Endothelial cell of umbilical vein (primary cell): ENCODE data around the gene B3GALT5. TPM values are rescaled to one million over a fixed set of nuclear protein-coding genes. Genes with fewer than 3 reads are reported as not detected.
"Not testable (repeated sequence)": the region's sequence is repeated elsewhere in the genome, so short reads cannot be mapped to it uniquely, and the experiment has no call there.

ENCODE experiments used
- BruUV-seq: library from RNA; stranded (reverse); fragments of 400-500 nt; replicated peaks from 2 replicates; lab custom pipeline; 2021; lab: Mats Ljungman, UMichigan
- CTCF ChIA-PET: fragments of 300-600, 350-600 bp; sonication (Branson Sonifier 250); formaldehyde crosslinking; loops from one replicate; lab custom pipeline; 2021; ENCODE audit warnings: antibody characterized with exemption, inconsistent platforms; lab: Charles Lee
- POLR2A ChIA-PET: fragments of 300-600, 350-600 bp; sonication (Branson Sonifier 250); formaldehyde crosslinking; loops from one replicate; lab custom pipeline; 2021; ENCODE audit warnings: antibody characterized with exemption, inconsistent platforms; lab: Charles Lee
- DNase-seq: peaks from one replicate; pipeline ENCODE4 v3.0.0-alpha.2; 2011; ENCODE audit warnings: low read depth, low spot score
- FAIRE-seq: peaks from 2 replicates; lab custom pipeline; 2011; peaks lifted over from hg19 to GRCh38; lab: Jason Lieb, UNC
- H2AFZ ChIP-seq: 2 replicates; pipeline ENCODE4 v1.6.0; 2012; ENCODE audit warnings: low read depth, low read length, control low read depth, inconsistent platforms
- H3K27ac ChIP-seq: 2 replicates; pipeline ENCODE4 v1.5.1; 2011; ENCODE audit warnings: low read depth, mild to moderate bottlenecking, control low read depth, low read length, moderate library complexity; ENCODE audit not compliant: insufficient read depth
- H3K27me3 ChIP-seq, 2 experiments: 2 replicates each; pipeline versions ENCODE4 v1.6.0 to v1.6.1; 2011; ENCODE audit warnings: low read length in 2 of 2, mixed read lengths in 1 of 2; ENCODE audit not compliant: control insufficient read depth in 2 of 2, insufficient read depth in 2 of 2
- H3K36me3 ChIP-seq, 2 experiments: 2 replicates in 1 of 2; 3 replicates in 1 of 2; pipeline ENCODE4 v1.5.1; 2011; ENCODE audit warnings: low read length in 2 of 2, mild to moderate bottlenecking in 1 of 2, moderate library complexity in 1 of 2; ENCODE audit not compliant: control insufficient read depth in 2 of 2, insufficient read depth in 2 of 2; ENCODE audit errors: extremely low read depth in 1 of 2
- H3K4me1 ChIP-seq: 3 replicates; pipeline ENCODE4 v1.5.1; 2011; ENCODE audit warnings: mild to moderate bottlenecking, low read length; ENCODE audit not compliant: control insufficient read depth, insufficient read depth; ENCODE audit errors: extremely low read depth
- H3K4me2 ChIP-seq: 2 replicates; pipeline ENCODE4 v1.6.1; 2011; ENCODE audit warnings: low read length, control low read depth, mixed read lengths; ENCODE audit not compliant: insufficient read depth
- H3K4me3 ChIP-seq, 3 experiments: fragments of 200-600 bp in 1 of 3; sonication (generic), shearing (Covaris generic) in 1 of 3; replicated peaks in 1 of 3; 2 replicates each; pipeline ENCODE4 v1.5.1; 2011 to 2016; ENCODE audit warnings: control low read depth in 3 of 3, low read length in 3 of 3, mild to moderate bottlenecking in 2 of 3, inconsistent platforms in 1 of 3, low read depth in 1 of 3, moderate library complexity in 1 of 3; ENCODE audit not compliant: insufficient read depth in 1 of 3
- H3K79me2 ChIP-seq: 2 replicates; pipeline ENCODE4 v1.6.0; 2012; ENCODE audit warnings: low read length, inconsistent platforms; ENCODE audit not compliant: control insufficient read depth, insufficient read depth
- H3K9ac ChIP-seq: replicated peaks from 2 replicates; pipeline ENCODE3; 2011; ENCODE audit warnings: low read length, control low read depth; ENCODE audit not compliant: insufficient read depth; ENCODE audit errors: extremely low read depth
- H3K9me1 ChIP-seq: replicated peaks from 3 replicates; pipeline ENCODE4 v1.6.0; 2011; ENCODE audit warnings: mild to moderate bottlenecking, low read length; ENCODE audit not compliant: control insufficient read depth, insufficient read depth; ENCODE audit errors: extremely low read depth
- H3K9me3 ChIP-seq: replicated peaks from 2 replicates; pipeline ENCODE4 v1.5.1; 2012; ENCODE audit warnings: low read length, inconsistent platforms; ENCODE audit not compliant: control insufficient read depth, insufficient read depth
- H4K20me1 ChIP-seq: replicated peaks from 2 replicates; pipeline ENCODE3; 2011; ENCODE audit warnings: mild to moderate bottlenecking, low read length; ENCODE audit not compliant: control insufficient read depth, insufficient read depth; ENCODE audit errors: extremely low read depth
- CTCF ChIP-seq, 2 donors: IDR thresholded peaks; 1 replicate in 1 of 2; 2 replicates in 1 of 2; pipeline ENCODE4 v1.5.1; 2011; ENCODE audit warnings: low read length in 2 of 2, mild to moderate bottlenecking in 2 of 2, moderate library complexity in 2 of 2, control low read depth in 1 of 2, inconsistent platforms in 1 of 2, low read depth in 1 of 2; ENCODE audit not compliant: insufficient read depth in 1 of 2; ENCODE audit errors: extremely low read depth in 1 of 2
- EZH2 ChIP-seq: IDR thresholded peaks from 2 replicates; pipeline ENCODE4 v1.6.1; 2012; ENCODE audit warnings: borderline replicate concordance, low read depth, mild to moderate bottlenecking, moderate library complexity, low read length, inconsistent platforms; ENCODE audit not compliant: severe bottlenecking
- FOS ChIP-seq: IDR thresholded peaks from 2 replicates; pipeline ENCODE4 v1.6.1; 2011; ENCODE audit warnings: mild to moderate bottlenecking, low read length, moderate library complexity, borderline replicate concordance; ENCODE audit not compliant: insufficient read depth
- GATA2 ChIP-seq: IDR thresholded peaks from 2 replicates; pipeline ENCODE4 v1.7.0; 2011; ENCODE audit warnings: low read depth, mild to moderate bottlenecking, moderate library complexity, mixed read lengths, low read length; ENCODE audit not compliant: insufficient read length, insufficient read depth
- JUN ChIP-seq: IDR thresholded peaks from 2 replicates; pipeline ENCODE4 v1.6.1; 2011; ENCODE audit warnings: borderline replicate concordance, low read depth; ENCODE audit not compliant: insufficient read length, insufficient read depth
- MAX ChIP-seq: IDR thresholded peaks from 2 replicates; pipeline ENCODE4 v1.6.1; 2011; ENCODE audit not compliant: insufficient read depth, insufficient read length
- MYC ChIP-seq: IDR thresholded peaks from one replicate; pipeline ENCODE4 v1.6.1; 2011; ENCODE audit warnings: mild to moderate bottlenecking, low read depth, low read length
- POLR2A ChIP-seq: IDR thresholded peaks from 2 replicates; pipeline ENCODE4 v1.6.1; 2012; ENCODE audit warnings: low read depth, mild to moderate bottlenecking, control low read depth, low read length
- POLR2AphosphoS5 ChIP-seq: IDR thresholded peaks from 2 replicates; pipeline ENCODE4 v1.6.1; 2012; ENCODE audit warnings: low read depth, mild to moderate bottlenecking, control low read depth, low read length, moderate library complexity; ENCODE audit not compliant: insufficient read depth
- dilution Hi-C: fragments of 300-500 bp; cut with MboI; formaldehyde crosslinking; loops from one replicate; pipeline ENCODE4 v1.15.0; 2019; ENCODE audit warnings: low sequenced_read_pairs; ENCODE audit not compliant: extremely low pct_ligation_motif_present
- intact Hi-C: fragments of 100-400 bp; cut with micrococcal nuclease; formaldehyde crosslinking; loops from one replicate; pipeline ENCODE4 v1.10.0; 2022
- polyA plus RNA-seq, 4 experiments: library from polyadenylated mRNA; depleted of rRNA in 3 of 4; stranded (reverse) in 3 of 4; unstranded in 1 of 4; fragments of >200 nt; gene quantifications; 2 replicates each; pipeline versions ENCODE4 v1.2.1 to v1.2.3, GENCODE V29; 2011 to 2012; ENCODE audit warnings: missing spikeins in 1 of 4
- total RNA-seq: library from RNA; stranded (reverse); gene quantifications from 2 replicates; pipeline ENCODE4 v1.2.3, GENCODE V29; 2021

The B3GALT5 gene
- total and polyA plus RNA-seq, 2 donors (not counting 3 experiments of a cell fraction or from before 2014, with no cell fraction given) = 0.04 TPM; not detected in 1

DNA sequence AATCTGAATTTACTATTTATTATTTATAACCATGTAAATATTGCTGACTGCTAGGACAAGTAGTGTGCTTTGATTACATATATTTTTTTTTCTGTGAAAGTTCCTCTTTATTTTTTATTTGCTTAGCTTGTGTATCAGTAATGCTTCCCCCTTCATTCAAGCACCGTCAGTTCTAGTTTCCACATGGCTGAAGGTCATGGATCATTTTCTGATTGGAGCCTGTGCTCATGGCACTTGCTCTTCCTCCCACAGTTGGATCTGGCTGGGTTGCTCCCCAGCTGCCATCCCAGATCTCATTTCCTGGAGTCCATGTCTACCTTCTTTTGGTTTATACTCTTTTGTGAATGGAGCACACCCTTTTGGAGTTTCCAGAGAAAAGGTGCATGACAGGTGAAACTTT lies 75.3 kb downstream of the B3GALT5 start:
- no peak overlapping the region for H3K4me2 ChIP-seq
- CTCF ChIA-PET = no interaction called here
- no peak overlapping the region for H3K9ac ChIP-seq
- no peaks in the 10 kb centered on the region for H3K36me3 ChIP-seq
- no peaks in the 10 kb centered on the region for H3K9me1 ChIP-seq
- no TSS peak for BruUV-seq
- no peaks in the 10 kb centered on the region for H3K79me2 ChIP-seq
- DNase-seq (no peak), FAIRE-seq (no peak)
- intact Hi-C loops (no loop called here), dilution Hi-C loops (no loop called here)
- no peak overlapping the region for H3K27ac ChIP-seq
- no peaks in the 10 kb centered on the region for H3K4me1 ChIP-seq
- no peaks in the 10 kb centered on the region for H3K9me3 ChIP-seq
- POLR2A ChIA-PET = no interaction called here
- H3K27me3 ChIP-seq = no peaks in the 10 kb centered on the region
- no peak for TF ChIP-seq FOS
- no peak for TF ChIP-seq EZH2
- TF ChIP-seq CTCF (IDR thresholded peaks at IDR 0.05; ENCODE audit: extremely low read depth in 1 of 2, insufficient read depth in 1 of 2, low read depth in 1 of 2, low read length in 2 of 2) = no peak
- no peak for TF ChIP-seq MYC
- TF ChIP-seq JUN = no peak
- no peak for TF ChIP-seq GATA2
- TF ChIP-seq POLR2A = no peak
- no peak for TF ChIP-seq POLR2AphosphoS5
- no peak for TF ChIP-seq MAX
- H4K20me1 ChIP-seq = no peaks in the 10 kb centered on the region
- no peak overlapping the region for H2AFZ ChIP-seq
- H3K4me3 ChIP-seq = no peak overlapping the region

GRCh38 chr21:39689860-39690259 lies 77.1 kb downstream of the B3GALT5 start:
- H4K20me1 ChIP-seq, BruUV-seq, H3K9me3 ChIP-seq, POLR2A ChIA-PET, H3K4me3 ChIP-seq, H3K9me1 ChIP-seq, H3K36me3 ChIP-seq, DNase-seq, H3K4me2 ChIP-seq, H3K27ac ChIP-seq, H3K9ac ChIP-seq, H3K4me1 ChIP-seq, H3K27me3 ChIP-seq, CTCF ChIA-PET, FAIRE-seq, dilution Hi-C loops, intact Hi-C loops, H2AFZ ChIP-seq, H3K79me2 ChIP-seq: not testable (repeated sequence)
